ENCODE data around the gene PHF21B. TPM values are rescaled to one million over a fixed set of nuclear protein-coding genes. Genes with fewer than 3 reads are reported as not detected.

Gene PHF21B
- total and polyA plus RNA-seq, 2 of the 8 experiments (the other 6 are each of a cell fraction or from before 2014, with no cell fraction given): 19.3 to 68.1 TPM

GRCh38 chr22:44885806-44886360 is 123.9 kb downstream of the PHF21B start:
- peaks cover 8% of the 10 kb centered on the region; the same call in 1 of the 2 replicates for H3K23me2 ChIP-seq (ENCODE audit: low read depth, low read length)
- no peak overlapping the region for H2BK20ac ChIP-seq (ENCODE audit: low read length)
- no peak overlapping the region for H3K14ac ChIP-seq (ENCODE audit: insufficient read length)
- TF ChIP-seq HDAC6 (IDR thresholded peaks at IDR 0.05; ENCODE audit: low read depth, low read length): no peak
- no peak for TF ChIP-seq CTCF (IDR thresholded peaks at IDR 0.05; ENCODE audit: control extremely low read depth in 1 of 3, insufficient read depth in 1 of 3, low read depth in 1 of 3, low read length in 3 of 3)
- no peak for TF ChIP-seq BACH1 (IDR thresholded peaks at IDR 0.05; ENCODE audit: low read length)
- no peak for TF ChIP-seq EZH2 (IDR thresholded peaks at IDR 0.05; ENCODE audit: low read depth, low read length, severe bottlenecking)
- no peak for TF ChIP-seq JUN (IDR thresholded peaks at IDR 0.05; ENCODE audit: low read depth, low read length)
- no peak for TF ChIP-seq CREB1 (IDR thresholded peaks at IDR 0.05)
- CTCF ChIA-PET (ENCODE audit: partially characterized antibody): no interaction called here
- no peak overlapping the region for H3K4me3 ChIP-seq (ENCODE audit: extremely low read depth in 1 of 4, insufficient read depth in 2 of 4, low read depth in 3 of 4, low read length in 4 of 4)
- WGBS, 2 experiments (ENCODE audit: extremely low coverage in 1 of 2, insufficient coverage in 1 of 2, insufficient read length in 1 of 2, insufficient replicate concordance in 2 of 2, low coverage in 1 of 2, low lambda C conversion rate in 2 of 2, missing lambda C conversion rate in 1 of 2): 93% methylated on average over 13 of the region's 14 CpGs; no CpG with 5 or more reads in 1 of the 2 experiments
- H4K5ac ChIP-seq (ENCODE audit: insufficient read length, low read depth, low read length): no peak overlapping the region
- no peak overlapping the region for H2BK12ac ChIP-seq (ENCODE audit: low read depth, low read length)
- peak overlapping the region; percentile 25; the same call in 1 of the 2 replicates for H3K27ac ChIP-seq (ENCODE audit: low read depth, low read length)
- H2BK5ac ChIP-seq (ENCODE audit: low read depth, low read length): no peak overlapping the region
- no peak overlapping the region for H3K23ac ChIP-seq (ENCODE audit: insufficient read length)
- H3K56ac ChIP-seq (replicated peaks; ENCODE audit: insufficient read length, low read depth, low read length): no peak overlapping the region
- H3K9ac ChIP-seq (replicated peaks in 1 of 4; ENCODE audit: extremely low read depth in 1 of 4, low read depth in 3 of 4, low read length in 3 of 4): no peak overlapping the region
- DNase-seq (ENCODE audit: low read depth in 1 of 2, low spot score in 2 of 2) (no peak), FAIRE-seq (no peak)
- H3K4me2 ChIP-seq (ENCODE audit: insufficient read depth in 1 of 2, low read depth in 2 of 2, low read length in 2 of 2): no peak overlapping the region
- POLR2A ChIA-PET (ENCODE audit: partially characterized antibody): no interaction called here
- H2AFZ ChIP-seq (ENCODE audit: low read length): no peak overlapping the region
- no peaks in the 10 kb centered on the region for H3K79me1 ChIP-seq (ENCODE audit: low read depth, low read length)
- no peak overlapping the region for H2BK120ac ChIP-seq (replicated peaks; ENCODE audit: low read depth, low read length)
- no peak overlapping the region for H3K18ac ChIP-seq (ENCODE audit: extremely low read depth, low read length)
- peaks cover 0 to 13% (median 9%) of the 10 kb centered on the region in 4 experiments; a peak in 5 of 7 replicates for H3K4me1 ChIP-seq (replicated peaks in 1 of 4; ENCODE audit: control insufficient read depth in 3 of 4, insufficient read depth in 4 of 4, low read length in 3 of 4)
- H3K27me3 ChIP-seq (replicated peaks in 1 of 4; ENCODE audit: control insufficient read depth in 3 of 4, extremely low read depth in 1 of 4, insufficient read depth in 3 of 4, low read length in 3 of 4): no peaks in the 10 kb centered on the region; a peak in 1 of 7 replicates
- peaks cover 13 to 31% (median 25%) of the 10 kb centered on the region in 4 experiments; a peak in 7 of 8 replicates for H3K36me3 ChIP-seq (ENCODE audit: control insufficient read depth in 2 of 4, insufficient read depth in 4 of 4, low read length in 3 of 4)
- H3K4ac ChIP-seq (replicated peaks; ENCODE audit: insufficient read length, low read depth, low read length): no peak overlapping the region
- H2AK5ac ChIP-seq (ENCODE audit: low read depth, low read length): no peak overlapping the region
- no peaks in the 10 kb centered on the region; a peak in 1 of 4 replicates for H3K9me3 ChIP-seq (ENCODE audit: insufficient read depth in 2 of 2, low read depth in 1 of 2, low read length in 1 of 2)
- peaks cover 0 to 11% of the 10 kb centered on the region in 2 experiments for H4K20me1 ChIP-seq (replicated peaks in 1 of 2; ENCODE audit: control insufficient read depth in 1 of 2, insufficient read depth in 2 of 2, low read length in 2 of 2)
- peak overlapping the region; percentile 22; the same call in 1 of the 2 replicates for H4K8ac ChIP-seq (ENCODE audit: extremely low read depth, insufficient read depth, low read length)
- no peak overlapping the region for H4K91ac ChIP-seq (replicated peaks; ENCODE audit: insufficient read length, low read length)
- H3K79me2 ChIP-seq (ENCODE audit: control insufficient read depth in 1 of 2, insufficient read depth in 2 of 2, low read length in 2 of 2): no peaks in the 10 kb centered on the region
- no peak overlapping the region for H2BK15ac ChIP-seq (ENCODE audit: low read length)

Measured in H1 (cell line).